Effector memory CD4-positive, alpha-beta T cell (primary cell): ENCODE results near the gene ULK4.

Experiments used
- DNase-seq, 3 donors: peaks; one replicate each; pipeline ENCODE4 v3.0.0-alpha.2; 2020
- H3K27ac ChIP-seq: 2 replicates; pipeline ENCODE4 v1.7.0; 2013; ENCODE audit warnings: mild to moderate bottlenecking, low read length, moderate library complexity; ENCODE audit not compliant: insufficient read depth, poor library complexity, severe bottlenecking
- H3K27me3 ChIP-seq: replicated peaks from 2 replicates; pipeline ENCODE4 v1.7.0; 2013; ENCODE audit warnings: mild to moderate bottlenecking, low read length; ENCODE audit not compliant: insufficient read depth, control insufficient read depth, poor library complexity, severe bottlenecking
- H3K36me3 ChIP-seq: 2 replicates; pipeline ENCODE4 v1.7.0; 2013; ENCODE audit warnings: mild to moderate bottlenecking, low read length, moderate library complexity; ENCODE audit not compliant: control insufficient read depth, insufficient read depth
- H3K4me1 ChIP-seq: 2 replicates; pipeline ENCODE4 v1.7.0; 2013; ENCODE audit warnings: low read length, mild to moderate bottlenecking; ENCODE audit not compliant: control insufficient read depth, insufficient read depth, poor library complexity, severe bottlenecking
- H3K4me3 ChIP-seq: 2 replicates; pipeline ENCODE4 v1.7.0; 2013; ENCODE audit warnings: low read length, low read depth, mild to moderate bottlenecking; ENCODE audit not compliant: insufficient read depth, poor library complexity, severe bottlenecking
- H3K9me3 ChIP-seq: 2 replicates; pipeline ENCODE4 v1.7.0; 2013; ENCODE audit warnings: mild to moderate bottlenecking, low read length, moderate library complexity; ENCODE audit not compliant: control insufficient read depth

The ULK4 gene

GRCh38 chr3:41915353-41915752 lies 46.5 kb downstream of the ULK4 start:
- no peak overlapping the region for H3K4me3 ChIP-seq
- no peaks in the 10 kb centered on the region for H3K36me3 ChIP-seq
- DNase-seq, result no peak
- no peaks in the 10 kb centered on the region for H3K9me3 ChIP-seq
- H3K4me1 ChIP-seq, result no peaks in the 10 kb centered on the region
- H3K27me3 ChIP-seq, result no peaks in the 10 kb centered on the region
- no peak overlapping the region for H3K27ac ChIP-seq

- Histone ChIP-seq H3K9me3 (no peaks in the 10 kb centered on the region), H3K4me3 (no peak overlapping the region), H3K27me3 (no peaks in the 10 kb centered on the region), H3K4me1 (no peaks in the 10 kb centered on the region), H3K27ac (no peak overlapping the region), H3K36me3 (no peaks in the 10 kb centered on the region)
- DNase-seq, result no peak
Measured at GRCh38 chr3:41912280-41912679, 49.6 kb downstream of the ULK4 start.

- Histone ChIP-seq H3K4me1 (no peaks in the 10 kb centered on the region), H3K4me3 (no peak overlapping the region), H3K36me3 (peaks cover 5% of the 10 kb centered on the region), H3K27ac (no peak overlapping the region), H3K9me3 (no peaks in the 10 kb centered on the region), H3K27me3 (no peaks in the 10 kb centered on the region)
- DNase-seq, result no peak
Measured at GRCh38 chr3:41907330-41908073, 54.4 kb downstream of the ULK4 start.

GRCh38 chr3:41900265-41900664 lies 61.6 kb downstream of the ULK4 start:
- Histone ChIP-seq H3K4me1 (no peaks in the 10 kb centered on the region), H3K27me3 (no peaks in the 10 kb centered on the region), H3K9me3 (no peaks in the 10 kb centered on the region), H3K4me3 (no peak overlapping the region), H3K27ac (no peak overlapping the region), H3K36me3 (peaks cover 17% of the 10 kb centered on the region)
- DNase-seq, result no peak

- no peak overlapping the region for H3K4me3 ChIP-seq
- no peak overlapping the region for H3K27ac ChIP-seq
- no peaks in the 10 kb centered on the region for H3K27me3 ChIP-seq
- no peaks in the 10 kb centered on the region for H3K4me1 ChIP-seq
- peaks cover 17% of the 10 kb centered on the region for H3K36me3 ChIP-seq
- DNase-seq, result no peak
- H3K9me3 ChIP-seq, result no peaks in the 10 kb centered on the region
Measured at GRCh38 chr3:41898631-41899030, 63.3 kb downstream of the ULK4 start.

- Histone ChIP-seq H3K9me3 (peaks cover 5% of the 10 kb centered on the region), H3K27me3 (no peaks in the 10 kb centered on the region), H3K4me3 (no peak overlapping the region), H3K4me1 (no peaks in the 10 kb centered on the region), H3K36me3 (peaks cover 3% of the 10 kb centered on the region), H3K27ac (no peak overlapping the region)
- no peak for DNase-seq
Measured at GRCh38 chr3:41893977-41894376, 67.9 kb downstream of the ULK4 start.

- H3K9me3 ChIP-seq, result peaks cover 5% of the 10 kb centered on the region
- H3K27me3 ChIP-seq, result no peaks in the 10 kb centered on the region
- no peaks in the 10 kb centered on the region for H3K4me1 ChIP-seq
- H3K4me3 ChIP-seq, result no peak overlapping the region
- no peak overlapping the region for H3K27ac ChIP-seq
- DNase-seq, result no peak
- H3K36me3 ChIP-seq, result no peaks in the 10 kb centered on the region
Measured at GRCh38 chr3:41888368-41889076, 73.4 kb downstream of the ULK4 start.

GRCh38 chr3:41882956-41883355 lies 78.9 kb downstream of the ULK4 start:
- H3K9me3 ChIP-seq, result no peaks in the 10 kb centered on the region

GRCh38 chr3:41881233-41881821 lies 80.6 kb downstream of the ULK4 start:
- Histone ChIP-seq H3K36me3 (no peaks in the 10 kb centered on the region), H3K27me3 (no peaks in the 10 kb centered on the region), H3K4me1 (no peaks in the 10 kb centered on the region), H3K27ac (no peak overlapping the region), H3K4me3 (no peak overlapping the region), H3K9me3 (no peaks in the 10 kb centered on the region)
- DNase-seq, result no peak

More at GRCh38 chr3:41882956-41883355, 78.9 kb downstream of the ULK4 start:
- no peak for DNase-seq
- Histone ChIP-seq H3K4me1 (no peaks in the 10 kb centered on the region), H3K27me3 (no peaks in the 10 kb centered on the region), H3K4me3 (no peak overlapping the region), H3K27ac (no peak overlapping the region), H3K36me3 (no peaks in the 10 kb centered on the region)

- no peak overlapping the region for H3K27ac ChIP-seq
- H3K4me1 ChIP-seq, result no peaks in the 10 kb centered on the region
- no peak for DNase-seq
Measured at GRCh38 chr3:41880387-41880786, 81.5 kb downstream of the ULK4 start.

More at GRCh38 chr3:41880387-41880786, 81.5 kb downstream of the ULK4 start:
- Histone ChIP-seq H3K36me3 (no peaks in the 10 kb centered on the region), H3K4me3 (no peak overlapping the region), H3K9me3 (no peaks in the 10 kb centered on the region), H3K27me3 (no peaks in the 10 kb centered on the region)
